Esophagus muscularis mucosa (tissue), 4 donors: Measurements from ENCODE around the gene TCF7. TPM values are rescaled to one million over a fixed set of nuclear protein-coding genes. Genes with fewer than 3 reads are reported as not detected.

ENCODE experiments used
- DNase-seq: peaks from one replicate; pipeline ENCODE4 v3.0.0-alpha.2; 2017; ENCODE audit errors: extremely low spot score
- H3K27ac ChIP-seq, 4 donors: fragments of 200-600 bp; sonication (generic); replicated peaks in 1 of 4; 1 replicate in 3 of 4; 2 replicates in 1 of 4; pipeline ENCODE4 v1.5.1; 2016 to 2019; ENCODE audit warnings: mild to moderate bottlenecking in 1 of 4
- H3K27me3 ChIP-seq, 4 donors: fragments of 200-600 bp; sonication (generic); one replicate each; pipeline versions ENCODE4 v1.5.1 to v1.6.0; 2016 to 2019
- H3K36me3 ChIP-seq, 4 donors: fragments of 200-600 bp; sonication (generic); one replicate each; pipeline ENCODE4 v1.5.1; 2016 to 2019
- H3K4me1 ChIP-seq, 4 donors: fragments of 200-600 bp; sonication (generic); one replicate each; pipeline ENCODE4 v1.5.1; 2016 to 2019
- H3K4me3 ChIP-seq, 4 donors: fragments of 200-600 bp; sonication (generic); 1 replicate in 2 of 4; 2 replicates in 2 of 4; pipeline ENCODE4 v1.5.1; 2016 to 2019; ENCODE audit warnings: mild to moderate bottlenecking in 4 of 4, moderate library complexity in 1 of 4
- H3K9me3 ChIP-seq, 4 donors: fragments of 200-600 bp; sonication (generic); 1 replicate in 3 of 4; 2 replicates in 1 of 4; pipeline ENCODE4 v1.5.1; 2016 to 2019
- CTCF ChIP-seq, 3 experiments: fragments of 200-600 bp in 2 of 3; fragments of 450-650 bp in 1 of 3; sonication (generic) in 2 of 3; IDR thresholded peaks; one replicate each; pipeline ENCODE4 v1.5.1; 2017 to 2019; ENCODE audit warnings: antibody characterized with exemption in 3 of 3, mild to moderate bottlenecking in 2 of 3, moderate library complexity in 1 of 3
- EP300 ChIP-seq: sonication (generic); formaldehyde crosslinking; IDR thresholded peaks from one replicate; pipeline ENCODE4 v1.6.1; 2017; ENCODE audit warnings: antibody characterized with exemption
- POLR2A ChIP-seq: fragments of 450-650 bp; IDR thresholded peaks from one replicate; pipeline ENCODE4 v1.6.1; 2017; ENCODE audit warnings: antibody characterized with exemption, moderate library complexity, mild to moderate bottlenecking, low read depth
- POLR2AphosphoS5 ChIP-seq, 2 donors: sonication (generic); formaldehyde crosslinking; IDR thresholded peaks; one replicate each; pipeline ENCODE4 v1.6.1; 2017; ENCODE audit warnings: antibody characterized with exemption in 2 of 2
- WGBS: methylation state at CpG from one replicate; pipeline ENCODE4 v1.1.5; 2018; 5-methylcytosine and 5-hydroxymethylcytosine counted together
- intact Hi-C: fragments of 100-400 bp; cut with DNase I; formaldehyde crosslinking; loops from one replicate; pipeline ENCODE4 v1.15.1; 2023
- total RNA-seq, 4 donors: library from RNA; depleted of rRNA; stranded (reverse); fragments of >200 nt; gene quantifications; one replicate each; pipeline versions ENCODE4 v1.1.0 to v1.2.1, GENCODE V29; 2016

The TCF7 gene
- total RNA-seq, 4 donors from 2014 or later = 0.99 to 2.1 (median 1.5) TPM

- TF ChIP-seq POLR2AphosphoS5 (IDR thresholded peaks at IDR 0.05) (no peak), POLR2A (no peak), CTCF (IDR thresholded peaks at IDR 0.05) (no peak), EP300 (no peak)
- DNase-seq = no peak
- Histone ChIP-seq H3K36me3 (peaks cover 6 to 78% (median 63%) of the 10 kb centered on the region in 4 donors), H3K27ac (no peak overlapping the region), H3K4me3 (no peak overlapping the region), H3K27me3 (no peaks in the 10 kb centered on the region), H3K4me1 (peaks cover 0 to 14% (median 11%) of the 10 kb centered on the region in 4 donors), H3K9me3 (no peaks in the 10 kb centered on the region)
- 95% methylated on average over 7 of the region's 7 CpGs for WGBS
- intact Hi-C loops = no loop called here
Observed at GRCh38 chr5:134135091-134135655, 20.7 kb downstream of the TCF7 start.

GRCh38 chr5:134136221-134136631 is 21.7 kb downstream of the TCF7 start:
- no peaks in the 10 kb centered on the region for H3K27me3 ChIP-seq
- no peak for DNase-seq
- no peak overlapping the region for H3K27ac ChIP-seq
- peaks cover 6 to 76% (median 63%) of the 10 kb centered on the region in 4 donors for H3K36me3 ChIP-seq
- WGBS = 83% methylated on average over 2 of the region's 2 CpGs
- TF ChIP-seq POLR2A = no peak
- no peak for TF ChIP-seq POLR2AphosphoS5 (IDR thresholded peaks at IDR 0.05)
- TF ChIP-seq CTCF (IDR thresholded peaks at IDR 0.05) = no peak
- TF ChIP-seq EP300 = no peak
- H3K4me3 ChIP-seq = no peak overlapping the region
- H3K9me3 ChIP-seq = no peaks in the 10 kb centered on the region
- intact Hi-C loops = no loop called here
- H3K4me1 ChIP-seq = peaks cover 6 to 25% (median 20%) of the 10 kb centered on the region in 4 donors

GRCh38 chr5:134136771-134137170 is 22.3 kb downstream of the TCF7 start:
- no peak overlapping the region for H3K27ac ChIP-seq
- H3K36me3 ChIP-seq = peaks cover 6 to 76% (median 64%) of the 10 kb centered on the region in 4 donors
- H3K9me3 ChIP-seq = no peaks in the 10 kb centered on the region
- no peaks in the 10 kb centered on the region for H3K27me3 ChIP-seq
- H3K4me1 ChIP-seq = peaks cover 6 to 29% (median 21%) of the 10 kb centered on the region in 4 donors
- intact Hi-C loops = no loop called here
- DNase-seq = peak; percentile 88
- WGBS = 92% methylated on average over 7 of the region's 7 CpGs
- no peak overlapping the region for H3K4me3 ChIP-seq
- TF ChIP-seq POLR2AphosphoS5 (IDR thresholded peaks at IDR 0.05) = no peak
- TF ChIP-seq CTCF (IDR thresholded peaks at IDR 0.05) = no peak
- TF ChIP-seq EP300 = no peak
- TF ChIP-seq POLR2A = no peak

GRCh38 chr5:134138416-134139376 is 24.2 kb downstream of the TCF7 start:
- no peak overlapping the region for H3K4me3 ChIP-seq
- no peaks in the 10 kb centered on the region for H3K27me3 ChIP-seq
- peaks cover 6 to 29% (median 21%) of the 10 kb centered on the region in 4 donors for H3K4me1 ChIP-seq
- no peak for TF ChIP-seq POLR2AphosphoS5 (IDR thresholded peaks at IDR 0.05)
- TF ChIP-seq CTCF (IDR thresholded peaks at IDR 0.05) = no peak
- TF ChIP-seq POLR2A = no peak
- TF ChIP-seq EP300 = no peak
- WGBS = 100% methylated on average over 2 of the region's 3 CpGs
- intact Hi-C loops = no loop called here
- peak; percentile 77 for DNase-seq
- no peaks in the 10 kb centered on the region for H3K9me3 ChIP-seq
- H3K27ac ChIP-seq = no peak overlapping the region
- H3K36me3 ChIP-seq = peaks cover 12 to 83% (median 74%) of the 10 kb centered on the region in 4 donors
